ENCODE data around the gene MAGOHB. TPM values are rescaled to one million over a fixed set of nuclear protein-coding genes. Genes with fewer than 3 reads are reported as not detected.

MAGOHB gene
- total RNA-seq, 1 experiment from 2014 or later: 64.5 TPM

GRCh38 chr12:10559244-10559643 is 54.2 kb downstream of the MAGOHB start:
- H3K36me3 Mint-ChIP-seq (ENCODE audit: insufficient read depth in 1 of 3, low read depth in 3 of 3): no peaks in the 10 kb centered on the region

More at GRCh38 chr12:10559244-10559643, 54.2 kb downstream of the MAGOHB start:
- H3K9me3 ChIP-seq (ENCODE audit: control insufficient read depth, low read depth, low read length): no peaks in the 10 kb centered on the region
- TF ChIP-seq CTCF (conservative IDR thresholded peaks at IDR 0.05): no peak
- H3T11ph ChIP-seq (ENCODE audit: low read length): no peak overlapping the region
- H3K14ac ChIP-seq (ENCODE audit: insufficient read depth, low read length): no peak overlapping the region
- no peak overlapping the region for H2BK5ac ChIP-seq (ENCODE audit: insufficient read length, low read length)
- no peaks in the 10 kb centered on the region for H3K23me2 ChIP-seq (ENCODE audit: insufficient read length, low read depth, low read length, poor library complexity, severe bottlenecking)
- no peak overlapping the region for H2BK20ac ChIP-seq (ENCODE audit: low read depth, low read length, poor library complexity, severe bottlenecking)
- no peaks in the 10 kb centered on the region for H3K79me1 ChIP-seq (ENCODE audit: insufficient read depth, low read depth, low read length, poor library complexity, severe bottlenecking)
- no peak overlapping the region for H4K8ac ChIP-seq (replicated peaks; ENCODE audit: insufficient read length, low read depth, low read length)
- no peak overlapping the region for H3K27ac ChIP-seq (ENCODE audit: insufficient read length, low read depth, low read length)
- Mint-ChIP-seq H3K27ac (no peak overlapping the region), H3K4me1 (peaks cover 14% of the 10 kb centered on the region in 2 experiments), H3K27me3 (ENCODE audit: low read depth) (no peaks in the 10 kb centered on the region), H3K4me3 (no peak overlapping the region), H3K9me3 (no peaks in the 10 kb centered on the region)
- H3K79me2 ChIP-seq (ENCODE audit: insufficient read depth, low read length): no peaks in the 10 kb centered on the region
- no peak overlapping the region for H4K91ac ChIP-seq (ENCODE audit: insufficient read length, low read depth, low read length)
- no peak overlapping the region for H2AFZ ChIP-seq (ENCODE audit: low read length)
- H2BK12ac ChIP-seq (ENCODE audit: insufficient read length, low read depth, low read length): no peak overlapping the region
- no peaks in the 10 kb centered on the region; the same call in 1 of the 2 replicates for H3K4me1 ChIP-seq (ENCODE audit: insufficient read depth, low read length)
- H3K27me3 ChIP-seq (ENCODE audit: insufficient read depth, low read length): no peaks in the 10 kb centered on the region
- no peak overlapping the region for H4K5ac ChIP-seq (ENCODE audit: insufficient read length, low read depth, low read length)
- H3K23ac ChIP-seq (ENCODE audit: insufficient read length, low read depth, low read length): no peak overlapping the region
- H3K18ac ChIP-seq (ENCODE audit: insufficient read length, low read depth, low read length): no peak overlapping the region
- H2BK15ac ChIP-seq (ENCODE audit: low read depth, low read length): no peak overlapping the region
- H3K9ac ChIP-seq (ENCODE audit: extremely low read depth, insufficient read length, low read length): no peak overlapping the region
- no peak overlapping the region for H3K56ac ChIP-seq (ENCODE audit: insufficient read length, low read depth, low read length)
- H2BK120ac ChIP-seq (ENCODE audit: low read depth, low read length, poor library complexity, severe bottlenecking): no peak overlapping the region
- no peak overlapping the region for H3K4ac ChIP-seq (ENCODE audit: low read depth, low read length)
- no CpG with 5 or more reads among the region's 2 CpGs for WGBS (ENCODE audit: extremely low coverage, insufficient read length, low lambda C conversion rate)
- no peak overlapping the region for H3K4me2 ChIP-seq (ENCODE audit: insufficient read depth, insufficient read length, low read length)
- no peaks in the 10 kb centered on the region for H4K20me1 ChIP-seq (ENCODE audit: control insufficient read depth, insufficient read depth, insufficient read length)
- no peak for DNase-seq
- no peak overlapping the region for H2AK5ac ChIP-seq (ENCODE audit: insufficient read length, low read length)
